HG03175 (cell line): ENCODE measurements around the gene PRRG4.
A peak's percentile ranks its signal among the peaks of the same experiment; 100 is the strongest.
"Not testable (repeated sequence)": the region's sequence is repeated elsewhere in the genome, so short reads cannot be mapped to it uniquely, and the experiment has no call there.

Experiments used
- ATAC-seq: cut with Tn5 transposase; IDR thresholded peaks from one replicate; pipeline ENCODE4 v1.9.1; 2021; ENCODE audit warnings: mild to moderate bottlenecking, moderate library complexity; ENCODE audit not compliant: unreplicated experiment

The PRRG4 gene

DNA sequence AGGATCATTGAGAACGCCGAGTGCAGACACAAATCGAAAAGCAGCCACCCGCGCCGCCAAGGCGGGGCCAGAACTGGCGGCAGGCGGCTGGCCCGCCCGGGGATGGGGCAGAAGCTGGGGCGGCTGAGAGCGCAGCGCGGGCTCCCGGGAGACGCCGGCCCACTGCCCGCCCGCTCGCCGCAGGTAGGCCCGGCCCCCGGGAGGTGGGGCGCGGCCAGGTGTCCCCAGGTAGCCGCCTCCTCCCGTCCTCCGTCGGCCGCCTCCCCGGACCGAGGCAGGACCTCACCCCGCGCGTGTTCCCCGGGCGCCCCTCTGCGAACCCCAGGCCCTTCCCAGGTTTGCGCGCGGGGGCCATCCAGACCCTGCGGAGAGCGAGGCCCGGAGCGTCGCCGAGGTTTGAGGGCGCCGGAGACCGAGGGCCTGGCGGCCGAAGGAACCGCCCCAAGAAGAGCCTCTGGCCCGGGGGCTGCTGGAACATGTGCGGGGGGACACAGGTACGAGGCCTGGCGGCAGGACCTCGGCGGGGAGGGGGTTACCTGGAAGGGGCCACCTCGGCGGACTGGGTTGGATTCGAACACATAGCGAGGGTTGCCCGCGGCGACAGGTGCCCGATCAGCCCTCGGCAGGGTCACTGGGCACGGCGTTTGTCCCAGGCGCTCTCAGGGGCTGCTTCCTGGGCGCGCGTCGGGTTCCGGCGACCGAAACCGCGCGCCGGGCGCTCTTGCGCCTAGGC is at the start of gene PRRG4:
Gene PRRG4 (plus strand): TSS at position 248 of the 733 bp plus-strand sequence. CDS start 603 bp downstream, outside the sequence.
- peak; percentile 81 for ATAC-seq

DNA sequence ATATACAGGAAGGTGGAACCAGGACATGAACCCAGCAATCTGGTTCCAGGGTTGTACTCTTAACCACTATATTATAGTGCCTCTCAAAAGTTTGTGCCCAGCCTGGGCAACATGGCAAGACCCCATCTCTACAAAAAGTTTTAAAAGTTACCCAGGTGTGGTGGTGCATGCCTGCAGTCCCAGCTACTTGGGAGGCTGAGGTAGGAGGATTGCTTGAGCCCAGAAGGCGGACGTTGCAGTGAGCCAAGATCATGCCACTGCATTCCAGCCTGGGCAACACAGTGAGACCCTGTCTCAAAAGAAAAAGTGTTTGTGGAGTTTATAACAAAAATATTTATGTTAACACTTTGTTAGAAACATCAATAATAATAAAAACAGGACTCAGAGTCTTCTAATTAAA is 48.9 kb upstream of the PRRG4 start:
- ATAC-seq, result not testable (repeated sequence)

DNA sequence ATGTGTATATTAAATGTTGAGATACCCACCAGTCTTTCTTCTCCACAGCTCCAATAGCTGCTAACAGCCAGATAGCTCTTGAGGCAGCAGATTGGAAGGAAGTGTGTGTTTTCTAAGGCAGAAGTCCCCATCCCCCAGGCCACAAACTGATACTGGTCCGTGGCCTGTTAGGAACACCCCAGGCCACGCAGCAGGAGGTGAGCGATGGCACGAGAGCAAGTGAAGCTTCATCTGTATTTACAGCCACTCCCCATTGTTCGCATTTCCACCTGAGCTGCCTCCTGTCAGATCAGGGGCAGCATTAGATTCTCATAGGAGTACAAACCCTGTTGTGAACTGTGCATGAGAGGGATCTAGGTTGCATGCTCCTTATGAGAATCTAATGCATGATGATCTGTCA is 48.0 kb upstream of the PRRG4 start:
- no peak for ATAC-seq

DNA sequence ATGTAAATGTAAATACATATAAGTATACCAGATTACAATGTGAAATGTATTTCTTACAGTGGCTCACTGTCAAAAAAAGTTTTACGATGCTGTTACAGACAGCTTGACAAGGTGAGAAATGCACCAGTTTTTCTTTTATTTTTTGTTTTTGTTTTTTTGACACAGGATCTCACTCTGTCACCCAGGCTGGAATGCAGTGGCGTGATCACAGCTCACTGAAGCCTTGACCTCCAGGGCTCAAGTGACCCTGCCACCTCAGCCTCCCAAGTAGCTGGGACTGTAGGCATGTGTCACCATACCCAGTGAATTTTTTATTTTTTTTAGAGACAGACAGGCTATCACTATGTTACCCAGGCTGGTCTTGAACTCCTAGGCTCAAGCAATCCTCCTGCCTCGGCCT is 44.5 kb upstream of the PRRG4 start:
- ATAC-seq, result no peak

DNA sequence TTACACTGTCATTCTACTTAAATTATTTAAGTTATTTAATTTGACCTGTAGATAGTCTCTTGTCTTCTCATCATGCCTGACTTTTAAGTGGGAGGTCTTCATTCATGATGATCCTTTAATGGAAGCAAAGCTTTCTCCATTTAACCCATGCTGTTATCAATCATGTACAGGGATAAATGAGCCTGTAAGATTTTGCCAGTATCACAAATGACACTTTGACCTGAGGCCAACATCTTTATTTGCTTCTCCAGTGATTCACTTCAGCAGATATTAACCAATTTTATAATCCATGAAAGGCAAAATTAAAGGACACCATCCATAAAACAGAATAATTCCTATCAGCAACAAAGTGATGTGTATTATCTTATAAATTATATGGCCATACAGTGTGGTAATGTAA is 42.9 kb upstream of the PRRG4 start:
- no peak for ATAC-seq

- no peak for ATAC-seq
Observed at GRCh38 chr11:32790916-32791315, 38.8 kb upstream of the PRRG4 start.

GRCh38 chr11:32792111-32792947 is 37.4 kb upstream of the PRRG4 start:
- no peak for ATAC-seq

- ATAC-seq, result no peak
Observed at GRCh38 chr11:32792948-32793475, 36.7 kb upstream of the PRRG4 start.

DNA sequence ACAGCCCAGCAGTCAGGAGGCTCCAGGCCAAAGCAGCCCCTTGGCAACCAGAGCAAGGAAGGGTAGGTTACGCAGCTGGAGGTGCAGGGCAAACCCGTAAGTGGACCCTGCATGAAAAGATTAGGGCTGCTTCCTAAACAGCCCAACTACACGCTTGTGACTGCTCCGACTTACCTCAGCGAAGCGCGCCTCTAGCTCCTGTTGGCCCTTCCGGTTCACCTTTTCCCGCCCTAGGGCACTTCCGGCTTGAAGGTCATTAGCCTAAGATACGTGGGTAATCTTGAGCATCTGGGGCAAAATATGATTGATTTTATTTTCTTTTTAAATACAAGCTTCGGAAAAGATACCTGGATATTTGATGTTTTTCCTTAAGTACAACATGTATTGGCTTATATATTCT is 35.3 kb upstream of the PRRG4 start, which contains the start of gene CCDC73:
Gene CCDC73 (minus strand): TSS at position 224 of the 400 bp plus-strand sequence. CDS start 34,419 bp downstream, outside the sequence.
- no peak for ATAC-seq

- no peak for ATAC-seq
Observed at GRCh38 chr11:32796425-32796824, 33.3 kb upstream of the PRRG4 start.

DNA sequence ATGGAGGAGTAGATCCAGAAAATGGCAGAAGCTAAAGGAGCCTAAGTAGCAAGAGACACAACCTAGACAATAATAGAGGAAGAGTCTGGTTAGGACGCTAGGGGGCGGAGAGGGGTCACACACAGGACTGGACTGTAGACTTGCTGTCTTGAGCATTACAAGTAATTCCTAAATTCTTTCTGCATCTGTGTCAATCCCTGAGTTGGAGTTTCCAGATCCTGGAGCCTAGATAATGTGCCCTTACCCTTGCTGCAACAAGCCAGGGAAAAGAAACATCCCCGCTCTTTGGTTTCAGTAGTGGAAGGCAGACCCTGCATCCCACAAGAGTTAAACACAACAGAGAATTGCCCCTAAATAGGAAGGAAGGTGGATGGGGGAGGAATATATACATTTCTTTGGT is 20.4 kb upstream of the PRRG4 start:
- ATAC-seq, result peak; percentile 95

GRCh38 chr11:32817181-32817851 is 12.4 kb upstream of the PRRG4 start:
- no peak for ATAC-seq

DNA sequence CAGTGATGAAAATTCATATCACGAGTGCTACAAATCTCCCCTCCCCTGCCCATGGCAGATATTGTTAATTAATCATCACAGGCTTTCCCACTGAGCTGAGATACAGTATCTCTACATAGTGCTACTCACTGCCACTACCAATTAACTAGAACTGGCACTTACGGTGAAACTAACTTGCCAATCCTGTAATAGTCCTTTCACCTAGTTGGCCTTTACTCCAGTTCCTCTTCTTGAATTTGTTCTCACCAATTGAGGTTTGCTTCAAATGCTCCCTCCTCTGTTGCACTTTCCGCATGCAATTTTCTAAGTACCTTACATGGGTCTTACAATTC is 11.9 kb upstream of the PRRG4 start:
- no peak for ATAC-seq

DNA sequence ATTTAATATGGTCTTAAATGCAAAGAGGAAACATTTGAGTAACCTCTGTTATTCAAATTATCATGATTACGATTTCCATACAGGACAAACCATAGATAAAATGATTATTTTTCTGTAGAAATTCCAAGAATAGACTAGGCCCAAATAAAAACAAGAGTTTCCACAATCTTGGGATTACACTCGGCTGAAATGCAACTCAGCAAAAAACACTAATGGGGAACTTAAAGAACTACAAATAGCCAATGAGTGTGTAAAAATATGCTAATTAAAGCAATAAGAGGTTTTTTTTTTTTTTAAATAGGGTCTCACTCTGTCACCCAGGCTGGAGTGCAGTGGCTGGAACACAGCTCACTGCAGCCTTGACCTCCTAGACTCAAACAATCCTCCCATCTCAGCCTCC is 10.5 kb upstream of the PRRG4 start:
- ATAC-seq, result no peak

DNA sequence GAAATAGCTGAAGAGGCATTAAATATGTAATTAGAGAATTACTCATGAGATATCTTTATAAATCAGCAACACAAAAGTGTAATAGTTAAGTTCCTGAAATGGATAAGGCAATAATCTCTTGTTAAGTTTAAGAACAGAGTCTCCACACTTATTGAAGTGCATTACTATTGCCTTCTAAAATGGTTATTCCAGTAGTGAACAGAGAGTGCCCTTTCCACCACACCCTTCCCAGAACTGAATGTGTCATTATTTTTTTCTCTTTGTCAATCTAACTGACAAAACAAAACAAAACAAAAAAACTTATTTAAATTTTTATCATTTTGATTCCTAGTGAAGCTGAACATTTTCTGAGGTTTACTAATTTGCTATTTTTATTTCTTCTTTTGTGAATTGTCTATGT is 9.2 kb upstream of the PRRG4 start:
- ATAC-seq, result no peak

DNA sequence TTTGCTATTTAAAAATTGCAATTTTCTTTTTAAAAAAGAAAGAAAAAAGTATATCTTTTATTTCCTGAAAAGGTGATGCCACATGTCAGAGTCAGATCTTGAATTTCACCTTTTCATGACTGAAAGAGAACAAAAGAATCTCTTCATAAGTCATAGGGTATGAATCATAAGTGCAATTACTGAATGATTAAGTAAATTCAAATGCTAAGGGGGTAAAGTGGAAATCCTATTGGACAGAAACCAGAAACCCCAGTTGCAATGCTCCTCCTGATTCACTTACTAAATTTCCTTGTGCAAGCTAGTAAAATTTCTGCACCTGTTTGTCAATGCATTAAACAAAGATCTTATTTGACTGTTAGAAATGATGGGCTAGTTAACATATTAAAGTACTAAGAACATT is 8.2 kb upstream of the PRRG4 start:
- ATAC-seq, result no peak

- no peak for ATAC-seq
Observed at GRCh38 chr11:32821917-32822560, 7.7 kb upstream of the PRRG4 start.

DNA sequence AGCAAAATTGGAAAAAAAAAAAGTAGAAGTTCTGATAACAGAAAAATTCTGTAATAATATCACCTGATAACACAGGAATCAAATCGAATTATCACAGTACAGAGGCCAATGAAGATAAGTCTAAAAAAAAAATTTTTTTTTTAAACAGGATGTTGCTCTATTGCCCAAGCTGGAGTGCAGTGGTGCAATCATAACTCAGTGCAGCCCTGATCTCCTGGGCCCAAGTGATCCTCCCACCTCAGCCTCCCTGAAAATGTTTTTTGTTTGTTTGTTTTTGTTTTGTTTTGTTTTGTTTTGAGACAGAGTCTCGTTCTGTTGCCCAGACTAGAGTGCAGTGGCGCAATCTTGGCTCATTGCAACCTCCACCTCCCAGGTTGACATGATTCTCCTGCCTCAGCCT is 6.1 kb upstream of the PRRG4 start:
- not testable (repeated sequence) for ATAC-seq

DNA sequence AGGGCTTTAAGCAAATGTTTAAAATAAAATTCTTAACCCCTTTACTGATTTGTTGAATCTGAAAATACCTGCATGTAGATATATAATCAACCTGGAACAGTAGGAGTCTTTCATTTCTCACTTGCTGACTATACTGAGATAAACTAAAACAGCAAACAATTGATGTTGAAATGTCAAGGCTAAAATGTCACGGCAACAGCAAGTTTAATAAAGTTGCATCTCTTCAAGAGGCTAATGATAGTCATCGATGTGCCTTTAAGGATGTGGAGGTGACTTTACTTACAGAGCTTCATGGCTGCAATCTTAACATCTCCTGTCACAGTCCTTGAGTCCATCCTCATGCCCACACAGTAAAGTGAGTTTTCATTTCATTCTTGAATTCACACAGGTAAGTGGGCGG is 3.6 kb upstream of the PRRG4 start:
- no peak for ATAC-seq

GRCh38 chr11:32827276-32827675 is 2.5 kb upstream of the PRRG4 start:
- no peak for ATAC-seq

- peak; percentile 51 for ATAC-seq
Observed at GRCh38 chr11:32829157-32829679, 509 bp upstream of the PRRG4 start.
